Renal cortex interstitium (tissue), 11 donors: ENCODE results near the gene ING5. TPM values are rescaled to one million over a fixed set of nuclear protein-coding genes. Genes with fewer than 3 reads are reported as not detected.
A peak's percentile ranks its signal among the peaks of the same experiment; 100 is the strongest.

ENCODE experiments used
- DNase-seq, 11 donors: peaks; one replicate each; pipeline ENCODE4 v3.0.0-alpha.2; 2013; ENCODE audit warnings: low read depth in 9 of 11, low spot score in 4 of 11; ENCODE audit errors: extremely low read depth in 1 of 11
- polyA plus RNA-seq, 3 donors: library from polyadenylated mRNA; unstranded; fragments of 120-200 nt; gene quantifications; one replicate each; pipeline ENCODE4 v1.2.1, GENCODE V29; 2013; ENCODE audit not compliant: insufficient read length in 3 of 3

ING5 gene
- polyA plus RNA-seq, 3 donors = 39.4 to 54.5 (median 41.0) TPM

- no peak for DNase-seq
These were observed 65.8 kb downstream of the ING5 start for GRCh38 chr2:241767464-241768250.

DNA sequence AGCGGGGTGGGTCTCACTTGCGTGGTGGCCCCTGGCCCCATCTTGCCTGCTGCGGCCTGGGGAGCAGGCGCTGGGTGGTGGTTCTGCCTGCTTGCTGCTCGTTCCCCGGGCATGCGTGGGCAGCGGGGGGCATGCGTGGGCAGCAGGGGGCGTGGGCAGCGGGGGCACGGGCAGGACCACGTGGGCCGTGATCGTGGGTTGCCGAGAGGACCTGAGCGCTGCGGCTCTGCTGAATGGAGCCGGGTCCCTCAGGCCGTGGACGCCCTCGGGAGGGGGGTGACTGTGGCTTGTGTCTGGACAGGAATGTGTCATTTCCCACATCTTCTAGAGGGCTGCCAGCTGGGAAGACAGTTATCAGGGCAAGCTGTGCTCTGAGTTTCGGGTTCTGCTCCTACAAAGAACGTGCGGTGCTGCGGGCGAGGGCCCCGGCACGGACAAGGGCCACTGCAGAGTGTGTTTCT lies 66.4 kb downstream of the ING5 start:
- no peak for DNase-seq

DNA sequence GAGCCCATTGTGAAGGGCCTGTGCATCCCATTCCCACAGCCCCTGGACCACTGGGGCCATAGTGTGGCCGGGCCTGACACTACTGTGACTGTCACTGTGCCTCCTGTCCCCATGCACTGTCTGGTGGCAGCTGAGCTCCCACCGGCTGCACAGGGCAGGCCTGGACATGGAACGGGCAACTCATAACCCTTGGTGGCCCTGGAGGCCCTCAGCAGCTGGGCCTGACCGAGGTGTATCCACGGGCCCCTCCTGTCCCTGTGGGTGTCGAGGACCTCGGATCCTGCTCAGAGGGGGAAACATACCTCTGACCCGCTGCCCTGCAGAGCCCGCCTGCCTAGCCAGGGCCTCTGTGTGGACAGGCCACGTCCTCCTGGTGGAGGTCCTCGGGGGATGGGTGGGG lies 67.0 kb downstream of the ING5 start:
- DNase-seq = no peak

GRCh38 chr2:241769819-241770184 lies 68.0 kb downstream of the ING5 start:
- no peak for DNase-seq

DNA sequence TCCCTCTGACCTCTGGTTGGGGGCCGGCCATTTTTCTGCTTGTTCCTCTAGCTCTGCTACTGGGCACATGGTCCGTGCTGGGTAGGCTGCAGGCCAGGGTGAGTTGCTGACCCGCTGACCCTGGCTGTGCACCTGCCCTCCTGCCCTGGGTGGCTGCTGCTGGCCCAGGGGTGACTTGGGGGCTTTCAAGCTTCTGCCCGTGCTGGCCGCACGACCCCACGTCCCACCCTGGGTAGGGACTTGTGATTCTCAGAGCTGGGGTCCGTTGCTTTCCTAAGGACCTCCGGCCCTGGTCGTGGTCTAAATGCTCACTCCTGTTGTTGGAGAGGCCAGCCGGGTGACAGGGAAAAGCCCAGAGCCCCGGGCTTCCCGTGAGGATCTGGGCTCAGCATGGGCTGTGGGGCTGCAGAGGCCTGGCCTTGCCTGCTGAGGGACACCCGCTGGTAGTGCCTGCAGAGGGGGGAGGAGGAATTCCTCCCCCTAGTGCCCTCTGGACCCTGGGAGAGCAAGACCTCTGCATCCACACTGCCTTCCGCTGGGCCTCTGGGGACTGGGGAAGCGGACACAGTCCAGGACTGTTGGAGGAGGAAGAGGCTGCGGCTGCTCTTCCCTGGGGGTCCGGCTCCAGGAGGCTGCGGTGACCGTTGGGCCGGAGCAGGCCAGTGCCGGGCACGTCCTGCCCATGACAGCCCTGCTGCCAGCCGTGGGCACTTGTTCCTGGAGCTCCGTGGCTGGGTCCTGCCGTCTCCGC lies 68.5 kb downstream of the ING5 start:
- DNase-seq = peak in 1 of 11 donors; percentile 46

DNA sequence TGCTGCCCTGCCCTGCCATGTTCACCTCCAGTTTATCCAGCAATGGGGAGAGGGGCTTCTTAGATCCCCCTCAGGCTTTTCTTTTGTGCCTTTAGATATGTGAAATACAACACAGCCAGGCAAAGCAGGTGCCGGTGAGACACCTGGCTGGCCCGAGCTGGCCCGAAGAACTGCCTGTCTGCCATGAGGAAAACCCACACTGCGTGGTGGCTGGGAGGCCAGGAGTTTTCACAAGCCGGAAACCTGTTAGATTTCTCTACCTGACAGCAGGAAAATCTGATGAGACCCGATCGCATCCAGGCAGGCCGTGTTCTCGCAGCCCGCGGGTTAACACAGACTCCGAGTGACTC lies 69.1 kb downstream of the ING5 start:
- no peak for DNase-seq

DNA sequence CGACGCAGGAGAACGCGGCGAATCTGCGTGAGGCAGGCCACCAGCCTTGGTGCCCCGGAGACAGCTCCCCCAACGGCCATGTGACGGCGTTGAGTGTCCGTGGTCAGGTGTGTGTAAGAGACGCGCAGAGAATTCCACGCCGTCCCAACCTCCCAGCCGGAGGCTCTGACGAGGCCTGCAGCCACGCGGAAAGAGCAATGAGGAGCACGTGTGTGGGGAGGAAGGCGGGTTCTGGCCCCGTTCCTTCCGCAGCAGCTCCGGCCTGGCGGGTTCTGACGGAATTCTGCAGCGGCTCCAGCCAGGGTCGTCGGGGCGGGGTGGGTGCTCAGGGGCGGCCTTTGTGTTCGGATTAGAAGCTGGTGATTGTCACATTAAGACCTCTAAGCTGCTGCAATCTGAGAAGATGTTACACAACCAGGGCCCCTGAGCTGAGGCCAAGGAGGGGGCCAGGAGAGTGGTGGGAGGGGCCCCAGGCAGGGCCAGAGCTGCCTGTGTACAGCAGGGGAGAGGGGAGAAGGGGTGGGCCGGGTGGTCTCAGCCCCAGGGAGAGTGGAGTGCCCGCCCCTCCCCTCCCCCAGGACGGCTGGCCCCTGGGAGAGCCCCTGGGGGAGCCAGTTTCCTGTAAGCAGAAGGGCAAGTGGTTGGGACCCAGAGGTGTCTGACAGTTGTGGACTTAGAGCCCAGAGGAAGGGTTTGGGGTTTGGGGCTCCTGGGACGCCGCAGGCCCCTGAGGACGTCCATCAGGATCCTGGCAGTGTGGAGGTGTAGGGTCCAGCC lies 69.6 kb downstream of the ING5 start:
- DNase-seq = no peak

DNA sequence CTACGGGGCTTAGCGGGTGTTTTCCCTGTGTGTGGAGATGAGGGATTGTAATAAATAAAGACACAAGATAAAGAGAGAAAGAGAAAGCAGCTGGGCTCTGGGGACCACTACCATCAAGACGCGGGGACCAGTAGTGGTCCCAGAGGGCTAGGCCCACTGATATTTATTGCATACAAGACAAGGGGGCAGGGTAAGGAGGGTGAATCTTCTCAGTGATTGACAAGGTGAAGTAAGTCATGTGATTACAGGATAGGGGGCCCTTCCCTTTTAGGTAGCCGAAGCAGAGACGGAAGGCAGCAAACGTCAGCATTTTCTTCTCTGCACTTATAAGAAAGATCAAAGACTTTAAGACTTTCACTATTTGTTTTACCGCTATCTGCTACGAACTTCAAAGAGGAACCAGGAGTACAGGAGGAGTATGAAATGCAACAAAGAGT lies 70.2 kb downstream of the ING5 start:
- no peak for DNase-seq

GRCh38 chr2:241773511-241774418 lies 71.9 kb downstream of the ING5 start:
- no peak for DNase-seq

DNA sequence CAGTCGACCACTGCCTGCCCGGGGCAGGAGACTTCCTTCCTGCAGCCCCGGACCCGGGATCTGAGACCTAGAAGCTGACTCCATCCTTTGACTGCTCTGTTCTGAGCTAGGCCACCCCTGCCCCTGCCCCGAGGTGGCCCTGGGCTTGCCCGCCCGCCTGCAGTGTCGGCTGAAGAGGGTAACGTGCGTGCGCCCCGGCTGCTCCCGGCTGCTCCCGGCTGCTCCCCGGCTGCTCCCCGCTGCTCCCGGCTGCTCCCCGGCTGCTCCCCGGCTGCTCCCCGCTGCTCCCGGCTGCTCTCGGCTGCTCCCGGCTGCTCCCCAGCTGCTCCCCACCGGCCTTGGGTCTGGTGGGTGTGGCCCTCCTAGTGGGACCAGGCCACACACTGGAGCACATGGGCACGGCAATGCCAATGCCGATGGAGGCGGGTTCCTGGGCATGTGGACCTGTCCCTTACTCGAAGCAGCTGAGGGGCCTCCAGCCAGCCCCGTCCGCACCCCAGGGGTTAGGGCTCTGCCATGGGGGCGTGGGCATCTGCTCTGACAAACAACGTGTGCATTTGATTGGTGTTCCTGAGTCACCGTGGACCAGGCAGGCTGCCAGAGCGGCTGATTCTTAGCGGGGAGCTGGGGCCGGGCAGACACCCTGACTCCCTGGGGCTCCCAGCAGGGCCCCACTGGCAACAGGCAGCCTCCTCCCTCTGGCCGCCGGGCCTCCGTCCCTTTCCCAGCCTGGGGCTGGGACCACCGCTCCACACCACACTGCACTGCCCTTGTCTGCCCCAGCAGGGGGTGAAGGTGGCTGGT lies 72.8 kb downstream of the ING5 start:
- DNase-seq = no peak

DNA sequence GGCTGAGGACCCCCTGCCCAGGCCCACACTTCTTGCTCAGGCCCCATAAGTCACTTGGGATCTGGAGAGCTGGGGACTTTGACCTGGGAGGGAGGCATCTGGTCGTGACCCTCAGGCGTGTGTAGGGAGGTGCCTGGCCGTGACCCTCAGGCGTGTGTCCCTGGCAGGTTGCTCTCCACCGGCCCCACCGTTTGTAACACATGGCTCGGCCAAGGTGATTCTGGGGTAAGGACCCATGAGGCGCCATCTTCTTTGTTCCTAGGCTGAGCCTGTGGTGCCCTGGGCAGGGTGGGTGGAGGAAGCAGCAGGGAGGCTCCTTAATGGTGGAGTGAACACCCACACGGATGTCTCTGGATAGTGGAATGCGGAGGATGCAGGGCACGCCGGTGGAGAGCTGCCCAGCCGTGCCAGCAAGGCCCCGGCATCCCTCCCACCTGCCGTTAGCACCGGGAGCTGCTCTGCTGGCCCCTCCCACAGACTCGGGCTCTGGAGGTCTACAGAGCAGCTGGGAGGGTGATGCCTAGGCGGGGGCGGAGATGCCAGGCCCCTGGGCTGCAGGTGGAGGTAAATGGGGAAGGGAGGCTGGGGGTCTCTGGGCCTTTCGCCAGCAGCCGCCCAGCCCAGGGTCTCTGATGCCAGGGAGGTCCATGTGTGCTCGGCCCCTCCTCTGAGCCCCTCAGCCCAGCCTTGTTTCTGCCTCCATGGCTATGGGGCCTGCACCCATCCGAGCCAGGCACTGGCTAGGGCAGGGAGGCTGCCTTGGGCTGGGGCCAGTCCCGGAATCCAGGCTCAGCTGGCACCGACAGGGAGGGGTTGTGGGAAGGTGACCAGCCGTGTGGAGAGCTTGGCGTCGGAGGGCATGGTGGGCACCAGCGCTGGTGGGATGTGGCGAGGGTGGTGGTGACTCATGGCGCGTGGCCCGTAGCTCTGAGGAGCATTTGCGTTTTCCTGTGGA lies 73.7 kb downstream of the ING5 start:
- DNase-seq = peak in 1 of 11 donors; percentile 39

GRCh38 chr2:241776336-241777169 lies 74.7 kb downstream of the ING5 start, which contains the start of gene GAL3ST2:
GAL3ST2 (plus strand) TSS chr2:241776822; CDS start chr2:241776956, 134 bp downstream.
- no peak for DNase-seq

GRCh38 chr2:241777170-241777685 lies 75.4 kb downstream of the ING5 start:
- no peak for DNase-seq

- DNase-seq = no peak
These were observed 76.1 kb downstream of the ING5 start for GRCh38 chr2:241777686-241778627.
